Inferior parietal cortex (tissue), 1 donor: Measurements from ENCODE around the gene DHRSX.
A peak's percentile ranks its signal among the peaks of the same experiment; 100 is the strongest.
"Not testable (repeated sequence)": the region's sequence is repeated elsewhere in the genome, so short reads cannot be mapped to it uniquely, and the experiment has no call there.

ENCODE experiments used
- DNase-seq: peaks from one replicate; pipeline ENCODE4 v3.0.0-alpha.2; 2016; ENCODE audit errors: extremely low spot score

DHRSX gene

GRCh38 chrX:2351321-2351720, 149.5 kb downstream of the DHRSX start:
- DNase-seq, result no peak

- DNase-seq, result not testable (repeated sequence)
Observed at GRCh38 chrX:2350703-2351102, 150.1 kb downstream of the DHRSX start.

- not testable (repeated sequence) for DNase-seq
Observed at GRCh38 chrX:2350036-2350435, 150.7 kb downstream of the DHRSX start.

- DNase-seq, result no peak
Observed at GRCh38 chrX:2348211-2348610, 152.6 kb downstream of the DHRSX start.

- DNase-seq, result no peak
Observed at GRCh38 chrX:2346158-2346557, 154.6 kb downstream of the DHRSX start.

GRCh38 chrX:2345562-2345961, 155.2 kb downstream of the DHRSX start:
- no peak for DNase-seq

- no peak for DNase-seq
Observed at GRCh38 chrX:2343413-2343812, 157.4 kb downstream of the DHRSX start.

- no peak for DNase-seq
Observed at GRCh38 chrX:2342874-2343273, 157.9 kb downstream of the DHRSX start.

- DNase-seq, result no peak
Observed at GRCh38 chrX:2342281-2342688, 158.5 kb downstream of the DHRSX start.

GRCh38 chrX:2340991-2341390, 159.8 kb downstream of the DHRSX start:
- DNase-seq, result no peak

- DNase-seq, result no peak
Observed at GRCh38 chrX:2336181-2336580, 164.6 kb downstream of the DHRSX start.

- no peak for DNase-seq
Observed at GRCh38 chrX:2334237-2334636, 166.5 kb downstream of the DHRSX start.

- DNase-seq, result no peak
Observed at GRCh38 chrX:2332252-2332651, 168.5 kb downstream of the DHRSX start.

GRCh38 chrX:2330910-2331309, 169.9 kb downstream of the DHRSX start:
- no peak for DNase-seq

GRCh38 chrX:2330487-2330886, 170.3 kb downstream of the DHRSX start:
- no peak for DNase-seq

GRCh38 chrX:2327423-2327822, 173.4 kb downstream of the DHRSX start:
- DNase-seq, result no peak

GRCh38 chrX:2325076-2325784, 175.5 kb downstream of the DHRSX start:
- peak; percentile 74 for DNase-seq

- no peak for DNase-seq
Observed at GRCh38 chrX:2324151-2324550, 176.6 kb downstream of the DHRSX start.

GRCh38 chrX:2321411-2321810, 179.4 kb downstream of the DHRSX start:
- DNase-seq, result no peak

GRCh38 chrX:2320580-2321327, 180.0 kb downstream of the DHRSX start:
- peak; percentile 12 for DNase-seq

GRCh38 chrX:2320089-2320488, 180.7 kb downstream of the DHRSX start:
- no peak for DNase-seq

- DNase-seq, result no peak
Observed at GRCh38 chrX:2318371-2318770, 182.4 kb downstream of the DHRSX start.

- DNase-seq, result no peak
Observed at GRCh38 chrX:2317527-2318055, 183.2 kb downstream of the DHRSX start.
